ENCODE data around the gene KDM6B. TPM values are rescaled to one million over a fixed set of nuclear protein-coding genes. Genes with fewer than 3 reads are reported as not detected.
A peak's percentile ranks its signal among the peaks of the same experiment; 100 is the strongest.

KDM6B gene
- total and polyA plus RNA-seq, 9 of the 15 experiments (the other 6 are each of a cell fraction or from before 2014, with no cell fraction given), result 0.01 to 22.9 (median 2.2) TPM

GRCh38 chr17:7834957-7835813, 1.2 kb downstream of the KDM6B start (continued):
- TF ChIP-seq REST (IDR thresholded peaks at IDR 0.05; ENCODE audit: borderline replicate concordance) (peak; percentile 65; the same call in 1 of the 2 replicates), REST (CRISPR knock-in tag; IDR thresholded peaks at IDR 0.05; ENCODE audit: low read depth) (no peak), ZC3H4 (CRISPR knock-in tag; IDR thresholded peaks at IDR 0.05; ENCODE audit: borderline replicate concordance) (peak; percentile 34; the same call in 1 of the 2 replicates), ZFP1 (CRISPR knock-in tag; IDR thresholded peaks at IDR 0.05) (no peak), EGR1 (conservative IDR thresholded peaks at IDR 0.05) (peak; percentile 59), CHCHD3 (CRISPR knock-in tag; IDR thresholded peaks at IDR 0.05) (no peak), HBP1 (CRISPR knock-in tag; IDR thresholded peaks at IDR 0.05) (no peak)

Data from K562 (cell line).